Suprapubic skin (tissue), 3 donors: ENCODE data around the gene NPAS3.

ENCODE experiments used
- POLR2AphosphoS5 ChIP-seq, 3 donors: sonication (generic); formaldehyde crosslinking; IDR thresholded peaks; one replicate each; pipeline ENCODE4 v1.6.1; 2017; ENCODE audit warnings: antibody characterized with exemption in 3 of 3
- TF ChIP-seq, protein P1 (sequence below), 2 donors: fragments of 200-600 bp in 1 of 2; fragments of 450-650 bp in 1 of 2; sonication (generic) in 1 of 2; IDR thresholded peaks; one replicate each; pipeline ENCODE4 v1.5.1; 2016 to 2019; ENCODE audit warnings: antibody characterized with exemption in 2 of 2, mild to moderate bottlenecking in 1 of 2, moderate library complexity in 1 of 2

DNA sequence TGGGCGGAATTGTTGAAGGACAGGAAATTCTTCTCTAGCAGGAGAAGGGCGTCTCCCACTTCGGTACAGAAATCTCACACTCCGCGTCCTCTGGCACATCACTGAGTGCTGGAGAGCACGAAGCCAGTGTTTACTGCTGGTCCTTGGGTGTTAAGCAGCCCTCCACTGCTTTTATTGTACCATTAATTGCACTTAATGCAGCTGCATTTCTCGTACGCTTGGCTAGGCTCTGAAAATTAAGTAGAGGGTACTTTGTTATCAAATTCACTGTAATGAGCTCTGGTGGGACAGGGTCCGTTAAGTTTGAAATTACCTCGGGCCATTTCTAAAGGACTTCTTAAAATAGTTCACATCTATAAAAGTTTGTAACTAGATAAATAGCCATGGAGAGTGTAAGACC lies 411.2 kb downstream of the NPAS3 start:
- TF ChIP-seq, protein P1, sequence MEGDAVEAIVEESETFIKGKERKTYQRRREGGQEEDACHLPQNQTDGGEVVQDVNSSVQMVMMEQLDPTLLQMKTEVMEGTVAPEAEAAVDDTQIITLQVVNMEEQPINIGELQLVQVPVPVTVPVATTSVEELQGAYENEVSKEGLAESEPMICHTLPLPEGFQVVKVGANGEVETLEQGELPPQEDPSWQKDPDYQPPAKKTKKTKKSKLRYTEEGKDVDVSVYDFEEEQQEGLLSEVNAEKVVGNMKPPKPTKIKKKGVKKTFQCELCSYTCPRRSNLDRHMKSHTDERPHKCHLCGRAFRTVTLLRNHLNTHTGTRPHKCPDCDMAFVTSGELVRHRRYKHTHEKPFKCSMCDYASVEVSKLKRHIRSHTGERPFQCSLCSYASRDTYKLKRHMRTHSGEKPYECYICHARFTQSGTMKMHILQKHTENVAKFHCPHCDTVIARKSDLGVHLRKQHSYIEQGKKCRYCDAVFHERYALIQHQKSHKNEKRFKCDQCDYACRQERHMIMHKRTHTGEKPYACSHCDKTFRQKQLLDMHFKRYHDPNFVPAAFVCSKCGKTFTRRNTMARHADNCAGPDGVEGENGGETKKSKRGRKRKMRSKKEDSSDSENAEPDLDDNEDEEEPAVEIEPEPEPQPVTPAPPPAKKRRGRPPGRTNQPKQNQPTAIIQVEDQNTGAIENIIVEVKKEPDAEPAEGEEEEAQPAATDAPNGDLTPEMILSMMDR (IDR thresholded peaks at IDR 0.05), result no peak
- TF ChIP-seq POLR2AphosphoS5 (IDR thresholded peaks at IDR 0.05), result no peak
